Stimulated activated CD8-positive, alpha-beta memory T cell treated with anti-CD3 and anti-CD28 coated beads, Interleukin-4, amount 100 ng/mL, for 1 hour (primary cell): Measurements from ENCODE around the gene CHRNA5.
"Not testable (repeated sequence)": the region's sequence is repeated elsewhere in the genome, so short reads cannot be mapped to it uniquely, and the experiment has no call there.

ENCODE experiments used
- DNase-seq, 2 donors: peaks; one replicate each; pipeline ENCODE4 v3.0.0-alpha.2; 2020; ENCODE audit warnings: low read depth in 2 of 2, low spot score in 1 of 2

The CHRNA5 gene

GRCh38 chr15:78565097-78565950 is at the start of gene CHRNA5:
TSS of gene CHRNA5 (plus strand) at chr15:78565520. CDS start at chr15:78565720, 200 bp downstream.
- peak; percentile 28 to 42 for DNase-seq

- not testable (repeated sequence) for DNase-seq
Measured at GRCh38 chr15:78520035-78520434, 45.3 kb upstream of the CHRNA5 start.

- DNase-seq = no peak
Measured at GRCh38 chr15:78524230-78524629, 41.1 kb upstream of the CHRNA5 start.

GRCh38 chr15:78527325-78527724 is 38.0 kb upstream of the CHRNA5 start:
- no peak for DNase-seq

GRCh38 chr15:78533331-78533730 is 32.0 kb upstream of the CHRNA5 start:
- DNase-seq = no peak

- no peak for DNase-seq
Measured at GRCh38 chr15:78536134-78536533, 29.2 kb upstream of the CHRNA5 start.

- DNase-seq = no peak
Measured at GRCh38 chr15:78537266-78537905, 27.9 kb upstream of the CHRNA5 start.

GRCh38 chr15:78538358-78538757 is 27.0 kb upstream of the CHRNA5 start:
- no peak for DNase-seq

- not testable (repeated sequence) for DNase-seq
Measured at GRCh38 chr15:78539464-78540140, 25.7 kb upstream of the CHRNA5 start.

GRCh38 chr15:78540141-78540870 is 25.0 kb upstream of the CHRNA5 start, which contains the start of gene PSMA4:
TSS of gene PSMA4 (plus strand) at chr15:78540444. CDS start at chr15:78541928, 1,484 bp downstream.
- DNase-seq = peak; percentile 88 to 91

GRCh38 chr15:78540871-78541743 is 24.2 kb upstream of the CHRNA5 start:
- no peak for DNase-seq

- no peak for DNase-seq
Measured at GRCh38 chr15:78541744-78542034, 23.6 kb upstream of the CHRNA5 start.

GRCh38 chr15:78542647-78543046 is 22.7 kb upstream of the CHRNA5 start:
- no peak for DNase-seq

GRCh38 chr15:78550194-78550593 is 15.1 kb upstream of the CHRNA5 start:
- DNase-seq = no peak

- no peak for DNase-seq
Measured at GRCh38 chr15:78550815-78551214, 14.5 kb upstream of the CHRNA5 start.

GRCh38 chr15:78551902-78552301 is 13.4 kb upstream of the CHRNA5 start:
- DNase-seq = no peak

- no peak for DNase-seq
Measured at GRCh38 chr15:78552597-78552996, 12.7 kb upstream of the CHRNA5 start.

- not testable (repeated sequence) for DNase-seq
Measured at GRCh38 chr15:78560201-78560600, 5.1 kb upstream of the CHRNA5 start.

- no peak for DNase-seq
Measured at GRCh38 chr15:78561490-78561889, 3.8 kb upstream of the CHRNA5 start.

GRCh38 chr15:78563092-78563491 is 2.2 kb upstream of the CHRNA5 start:
- DNase-seq = no peak
